ENCODE measurements around the gene BTG2.

- TF ChIP-seq CTCF (IDR thresholded peaks at IDR 0.05; ENCODE audit: insufficient read depth, low read length, poor library complexity, severe bottlenecking) (no peak), EZH2phosphoT487 (conservative IDR thresholded peaks at IDR 0.05; ENCODE audit: low read length) (no peak)
These were observed 13.9 kb upstream of the BTG2 start for GRCh38 chr1:203291201-203292096.
